HepG2 (cell line): ENCODE results near the gene HAGH. TPM values are rescaled to one million over a fixed set of nuclear protein-coding genes. Genes with fewer than 3 reads are reported as not detected.

Experiments used
- ATAC-seq: fragments of 200-7000 bp; cut with Tn5 transposase; 3 replicates; pipeline ENCODE4 v1.9.1; 2020; ENCODE audit warnings: mild to moderate bottlenecking, moderate library complexity
- BruUV-seq: library from RNA; stranded (reverse); fragments of 400-500 nt; replicated peaks from 2 replicates; lab custom pipeline; 2021; lab: Mats Ljungman, UMichigan
- CTCF ChIA-PET: fragments of 300-600 bp; formaldehyde crosslinking; extraction: SDS; loops from one replicate; lab custom pipeline; 2021; ENCODE audit warnings: low total read pairs, inconsistent platforms, low intra/inter-chr PET ratio; lab: Yijun Ruan, JAX
- POLR2A ChIA-PET: fragments of 350-600 bp; sonication (Branson Sonifier 250); formaldehyde crosslinking; loops from one replicate; lab custom pipeline; 2020; ENCODE audit warnings: antibody characterized with exemption, inconsistent platforms; lab: Yijun Ruan, JAX
- DNase-seq: peaks from one replicate; pipeline ENCODE4 v3.0.0-alpha.2; 2015; ENCODE audit warnings: low spot score
- FAIRE-seq: peaks from 3 replicates; lab custom pipeline; 2011; peaks lifted over from hg19 to GRCh38; lab: Jason Lieb, UNC
- H2AFZ ChIP-seq: one replicate; pipeline ENCODE4 v1.6.1; 2011; ENCODE audit warnings: low read length, inconsistent platforms
- H3K27ac ChIP-seq: fragments of 300-600 bp; 3 replicates; pipeline ENCODE4 v1.8.0; 2011; ENCODE audit warnings: mixed run types, mild to moderate bottlenecking, mixed read lengths, low read length, inconsistent platforms; ENCODE audit not compliant: insufficient read depth; ENCODE audit errors: extremely low read length
- H3K27me3 ChIP-seq, 2 experiments: fragments of 200-600 bp in 1 of 2; 2 replicates in 1 of 2; 3 replicates in 1 of 2; pipeline versions ENCODE4 v1.6.0 to v1.8.0; 2011; ENCODE audit warnings: low read length in 2 of 2, mild to moderate bottlenecking in 2 of 2, moderate library complexity in 2 of 2, inconsistent platforms in 1 of 2; ENCODE audit not compliant: insufficient read depth in 2 of 2, control insufficient read depth in 1 of 2
- H3K36me3 ChIP-seq, 2 experiments: fragments of 200-600 bp in 1 of 2; replicated peaks in 1 of 2; 2 replicates in 1 of 2; 3 replicates in 1 of 2; pipeline versions ENCODE4 v1.5.1 to v1.8.0; 2011; ENCODE audit warnings: low read length in 2 of 2, inconsistent platforms in 1 of 2; ENCODE audit not compliant: insufficient read depth in 2 of 2, control insufficient read depth in 1 of 2
- H3K4me1 ChIP-seq: 2 replicates; pipeline ENCODE4 v1.5.1; 2012; ENCODE audit warnings: low read length, inconsistent platforms; ENCODE audit not compliant: insufficient read depth
- H3K4me2 ChIP-seq: 2 replicates; pipeline ENCODE4 v1.6.0; 2011; ENCODE audit warnings: low read depth, low read length, inconsistent platforms
- H3K4me3 ChIP-seq, 3 experiments: fragments of 200-600 bp in 1 of 3; sonication (generic), shearing (Covaris generic) in 1 of 3; replicated peaks in 1 of 3; 2 replicates each; pipeline ENCODE4 v1.5.1; 2011 to 2016; ENCODE audit warnings: low read length in 3 of 3, inconsistent platforms in 2 of 3, low read depth in 2 of 3, mild to moderate bottlenecking in 2 of 3, control low read depth in 1 of 3, mixed read lengths in 1 of 3; ENCODE audit not compliant: insufficient read depth in 1 of 3
- H3K79me2 ChIP-seq: one replicate; pipeline ENCODE4 v1.6.1; 2011; ENCODE audit warnings: low read length, inconsistent platforms; ENCODE audit not compliant: insufficient read depth
- H3K9ac ChIP-seq: 2 replicates; pipeline ENCODE4 v1.6.0; 2011; ENCODE audit warnings: mild to moderate bottlenecking, low read depth, low read length, inconsistent platforms; ENCODE audit not compliant: insufficient read depth
- H3K9me3 ChIP-seq: 2 replicates; pipeline ENCODE4 v1.5.1; 2012; ENCODE audit warnings: mild to moderate bottlenecking, low read length
- H4K20me1 ChIP-seq: 2 replicates; pipeline ENCODE4 v1.6.0; 2011; ENCODE audit warnings: inconsistent platforms, mild to moderate bottlenecking, low read length, moderate library complexity; ENCODE audit not compliant: insufficient read depth
- KAT2B ChIP-seq: fragments of 150-350 bp; IDR thresholded peaks from 2 replicates; pipeline ENCODE4 v1.6.1; 2014; ENCODE audit warnings: low read depth, low read length, borderline replicate concordance
- MTA3 ChIP-seq: sonication (generic); formaldehyde crosslinking; IDR thresholded peaks from 2 replicates; pipeline ENCODE4 v1.4.0; 2020; ENCODE audit warnings: missing genetic modification reagents
- SMAD9 ChIP-seq: sonication (generic); formaldehyde crosslinking; IDR thresholded peaks from 2 replicates; pipeline ENCODE4 v1.5.1; 2020; ENCODE audit warnings: mild to moderate bottlenecking, missing genetic modification reagents
- ZFAT ChIP-seq: sonication (generic); formaldehyde crosslinking; conservative IDR thresholded peaks from 2 replicates; pipeline ENCODE4 v1.8.1; 2023; ENCODE audit warnings: missing genetic modification reagents, inconsistent platforms
- ZFX ChIP-seq: sonication (generic); formaldehyde crosslinking; IDR thresholded peaks from 2 replicates; pipeline ENCODE4 v1.4.0; 2020; ENCODE audit warnings: mild to moderate bottlenecking, low read depth, missing genetic modification reagents, moderate library complexity
- ZMAT3 ChIP-seq: sonication (generic); formaldehyde crosslinking; conservative IDR thresholded peaks from 2 replicates; pipeline ENCODE4 v1.7.0; 2021; ENCODE audit warnings: missing genetic modification reagents
- ZNF235 ChIP-seq: sonication (generic); formaldehyde crosslinking; IDR thresholded peaks from 2 replicates; pipeline ENCODE4 v1.8.1; 2023; ENCODE audit warnings: mild to moderate bottlenecking, missing genetic modification reagents, borderline replicate concordance
- ZNF263 ChIP-seq: sonication (generic); formaldehyde crosslinking; IDR thresholded peaks from 2 replicates; pipeline ENCODE4 v1.4.0; 2020; ENCODE audit warnings: missing genetic modification reagents
- ZNF430 ChIP-seq: sonication (generic); formaldehyde crosslinking; IDR thresholded peaks from 2 replicates; pipeline ENCODE4 v1.9.0; 2021; ENCODE audit warnings: mild to moderate bottlenecking, missing genetic modification reagents
- ZNF569 ChIP-seq: sonication (generic); formaldehyde crosslinking; IDR thresholded peaks from 2 replicates; pipeline ENCODE4 v1.5.0; 2020; ENCODE audit warnings: mild to moderate bottlenecking, missing genetic modification reagents, moderate library complexity, borderline replicate concordance
- WGBS: methylation state at CpG from one replicate; pipeline ENCODE4 v1.1.6; 2017; ENCODE audit warnings: low lambda C conversion rate; 5-methylcytosine and 5-hydroxymethylcytosine counted together
- in situ Hi-C: cut with HindIII; loops from 2 replicates; pipeline ENCODE4 v1.10.0; 2017; ENCODE audit warnings: low pct_unique_long_range_greater_than_20kb; ENCODE audit not compliant: extremely low pct_ligation_motif_present
- intact Hi-C: fragments of 100-400 bp; cut with micrococcal nuclease; formaldehyde crosslinking; loops from one replicate; pipeline ENCODE4 v1.10.0; 2022; ENCODE audit not compliant: unreplicated experiment
- polyA plus RNA-seq, 8 experiments: library from polyadenylated mRNA; depleted of rRNA in 3 of 8; stranded (reverse) in 7 of 8; unstranded in 1 of 8; fragments of >200 nt; fragmentation: Illumina TruSeq in 4 of 8; extraction: Trizol in 4 of 8; gene quantifications; 2 replicates each; pipeline versions ENCODE4 v1.2.1 to v1.2.3, GENCODE V29; 2011 to 2016; ENCODE audit warnings: low read depth in 4 of 8, missing spikeins in 1 of 8, mixed read lengths in 1 of 8; ENCODE audit not compliant: insufficient read depth in 1 of 8
- total RNA-seq, 5 experiments: library from RNA; depleted of rRNA; stranded (reverse); fragments of >200 nt; fragmentation: Illumina TruSeq; extraction: Trizol; gene quantifications; 2 replicates each; pipeline ENCODE4 v1.2.3, GENCODE V29; 2016; ENCODE audit warnings: low read depth in 1 of 5
- TF ChIP-seq, protein P1 (sequence below): sonication (generic); formaldehyde crosslinking; IDR thresholded peaks from 2 replicates; pipeline ENCODE4 v1.4.0; 2020; ENCODE audit warnings: missing genetic modification reagents, borderline replicate concordance
- TF ChIP-seq, protein P2 (sequence below): sonication (generic); formaldehyde crosslinking; IDR thresholded peaks from 2 replicates; pipeline ENCODE4 v1.4.0; 2020; ENCODE audit warnings: low read depth, mild to moderate bottlenecking, missing genetic modification reagents
- TF ChIP-seq, protein P3 (sequence below): sonication (generic); formaldehyde crosslinking; IDR thresholded peaks from 2 replicates; pipeline ENCODE4 v1.5.0; 2020; ENCODE audit warnings: mild to moderate bottlenecking, missing genetic modification reagents, moderate library complexity
- TF ChIP-seq, protein P4 (sequence below): sonication (generic); formaldehyde crosslinking; IDR thresholded peaks from 2 replicates; pipeline ENCODE4 v1.4.0; 2020; ENCODE audit warnings: mild to moderate bottlenecking, missing genetic modification reagents, borderline replicate concordance

Gene HAGH
- total and polyA plus RNA-seq, 2 of the 13 experiments (the other 11 are each of a cell fraction or from before 2014, with no cell fraction given), result 70.4 to 95.4 TPM

DNA sequence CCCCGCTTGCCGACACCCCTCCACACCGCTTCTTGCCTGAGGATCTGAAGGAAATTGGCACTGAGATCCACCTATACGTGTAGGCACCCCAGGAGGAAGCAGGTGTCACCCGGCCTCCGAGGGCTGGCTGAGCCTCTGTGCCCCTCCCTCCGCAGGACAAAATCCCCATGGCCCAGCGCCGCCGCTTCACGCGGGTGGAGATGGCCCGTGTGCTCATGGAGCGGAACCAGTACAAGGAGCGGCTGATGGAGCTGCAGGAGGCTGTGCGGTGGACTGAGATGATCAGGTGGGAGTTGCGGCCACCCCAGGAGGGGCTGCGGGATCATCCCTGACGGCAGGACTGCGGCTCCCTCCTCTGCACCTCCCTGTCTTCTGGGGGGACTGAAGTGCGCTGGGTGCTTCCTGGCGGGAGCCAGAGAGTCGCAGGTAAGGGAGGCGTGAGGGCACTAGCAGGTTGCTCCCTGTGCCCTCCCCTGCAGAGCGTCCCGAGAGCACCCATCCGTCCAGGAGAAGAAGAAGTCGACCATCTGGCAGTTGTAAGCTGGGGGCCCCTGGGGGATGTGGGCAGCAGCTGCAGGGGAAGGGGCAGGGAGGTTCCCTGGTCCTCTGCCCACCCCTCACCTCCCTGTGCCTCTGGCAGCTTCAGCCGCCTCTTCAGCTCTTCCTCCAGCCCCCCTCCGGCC is 64.3 kb downstream of the HAGH start (continued):
- TF ChIP-seq ZMAT3, result no peak
- TF ChIP-seq, protein P1, sequence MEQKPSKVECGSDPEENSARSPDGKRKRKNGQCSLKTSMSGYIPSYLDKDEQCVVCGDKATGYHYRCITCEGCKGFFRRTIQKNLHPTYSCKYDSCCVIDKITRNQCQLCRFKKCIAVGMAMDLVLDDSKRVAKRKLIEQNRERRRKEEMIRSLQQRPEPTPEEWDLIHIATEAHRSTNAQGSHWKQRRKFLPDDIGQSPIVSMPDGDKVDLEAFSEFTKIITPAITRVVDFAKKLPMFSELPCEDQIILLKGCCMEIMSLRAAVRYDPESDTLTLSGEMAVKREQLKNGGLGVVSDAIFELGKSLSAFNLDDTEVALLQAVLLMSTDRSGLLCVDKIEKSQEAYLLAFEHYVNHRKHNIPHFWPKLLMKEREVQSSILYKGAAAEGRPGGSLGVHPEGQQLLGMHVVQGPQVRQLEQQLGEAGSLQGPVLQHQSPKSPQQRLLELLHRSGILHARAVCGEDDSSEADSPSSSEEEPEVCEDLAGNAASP (CRISPR knock-in tag), result no peak
- TF ChIP-seq, protein P2, sequence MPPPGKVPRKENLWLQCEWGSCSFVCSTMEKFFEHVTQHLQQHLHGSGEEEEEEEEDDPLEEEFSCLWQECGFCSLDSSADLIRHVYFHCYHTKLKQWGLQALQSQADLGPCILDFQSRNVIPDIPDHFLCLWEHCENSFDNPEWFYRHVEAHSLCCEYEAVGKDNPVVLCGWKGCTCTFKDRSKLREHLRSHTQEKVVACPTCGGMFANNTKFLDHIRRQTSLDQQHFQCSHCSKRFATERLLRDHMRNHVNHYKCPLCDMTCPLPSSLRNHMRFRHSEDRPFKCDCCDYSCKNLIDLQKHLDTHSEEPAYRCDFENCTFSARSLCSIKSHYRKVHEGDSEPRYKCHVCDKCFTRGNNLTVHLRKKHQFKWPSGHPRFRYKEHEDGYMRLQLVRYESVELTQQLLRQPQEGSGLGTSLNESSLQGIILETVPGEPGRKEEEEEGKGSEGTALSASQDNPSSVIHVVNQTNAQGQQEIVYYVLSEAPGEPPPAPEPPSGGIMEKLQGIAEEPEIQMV (CRISPR knock-in tag), result no peak
- TF ChIP-seq, protein P3, sequence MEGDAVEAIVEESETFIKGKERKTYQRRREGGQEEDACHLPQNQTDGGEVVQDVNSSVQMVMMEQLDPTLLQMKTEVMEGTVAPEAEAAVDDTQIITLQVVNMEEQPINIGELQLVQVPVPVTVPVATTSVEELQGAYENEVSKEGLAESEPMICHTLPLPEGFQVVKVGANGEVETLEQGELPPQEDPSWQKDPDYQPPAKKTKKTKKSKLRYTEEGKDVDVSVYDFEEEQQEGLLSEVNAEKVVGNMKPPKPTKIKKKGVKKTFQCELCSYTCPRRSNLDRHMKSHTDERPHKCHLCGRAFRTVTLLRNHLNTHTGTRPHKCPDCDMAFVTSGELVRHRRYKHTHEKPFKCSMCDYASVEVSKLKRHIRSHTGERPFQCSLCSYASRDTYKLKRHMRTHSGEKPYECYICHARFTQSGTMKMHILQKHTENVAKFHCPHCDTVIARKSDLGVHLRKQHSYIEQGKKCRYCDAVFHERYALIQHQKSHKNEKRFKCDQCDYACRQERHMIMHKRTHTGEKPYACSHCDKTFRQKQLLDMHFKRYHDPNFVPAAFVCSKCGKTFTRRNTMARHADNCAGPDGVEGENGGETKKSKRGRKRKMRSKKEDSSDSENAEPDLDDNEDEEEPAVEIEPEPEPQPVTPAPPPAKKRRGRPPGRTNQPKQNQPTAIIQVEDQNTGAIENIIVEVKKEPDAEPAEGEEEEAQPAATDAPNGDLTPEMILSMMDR (CRISPR knock-in tag), result no peak
- TF ChIP-seq ZFAT (CRISPR knock-in tag), result no peak
- TF ChIP-seq, all 625 proteins: peak for 0

DNA sequence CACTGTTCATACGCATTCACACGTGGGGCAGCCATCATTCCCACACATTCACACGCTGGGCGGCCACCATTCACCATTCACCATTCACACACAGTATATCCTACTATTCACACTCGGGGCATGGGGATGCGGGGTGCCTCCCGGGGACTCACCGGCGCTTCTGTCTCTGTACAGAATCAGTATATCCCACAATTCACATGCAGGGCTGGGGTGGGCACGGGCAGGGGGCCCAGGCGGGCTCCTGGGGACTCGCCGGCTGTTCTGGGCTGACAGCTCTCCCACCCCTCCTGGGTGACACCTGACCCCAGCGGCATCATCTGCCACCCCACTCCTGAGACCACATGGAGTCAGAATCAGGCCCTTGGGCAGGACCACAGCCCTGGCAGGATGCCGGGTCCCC is 64.9 kb downstream of the HAGH start:
- CTCF ChIA-PET, result no interaction called here
- Histone ChIP-seq H3K9ac (no peak overlapping the region), H3K4me1 (peaks cover 10% of the 10 kb centered on the region), H3K27me3 (no peaks in the 10 kb centered on the region), H3K9me3 (no peaks in the 10 kb centered on the region), H2AFZ (no peak overlapping the region), H4K20me1 (no peaks in the 10 kb centered on the region), H3K4me2 (no peak overlapping the region), H3K27ac (no peak overlapping the region), H3K79me2 (no peaks in the 10 kb centered on the region), H3K4me3 (no peak overlapping the region), H3K36me3 (peaks cover 20 to 34% of the 10 kb centered on the region in 2 experiments; a peak in 4 of 5 replicates)
- DNase-seq, result no peak
- POLR2A ChIA-PET, result no interaction called here
- BruUV-seq, result no TSS peak
- intact Hi-C loops (no loop called here), in situ Hi-C loops (no loop called here)
- TF ChIP-seq ZNF235 (CRISPR knock-in tag), result no peak
- TF ChIP-seq ZNF569 (CRISPR knock-in tag), result no peak
- TF ChIP-seq, protein P4, sequence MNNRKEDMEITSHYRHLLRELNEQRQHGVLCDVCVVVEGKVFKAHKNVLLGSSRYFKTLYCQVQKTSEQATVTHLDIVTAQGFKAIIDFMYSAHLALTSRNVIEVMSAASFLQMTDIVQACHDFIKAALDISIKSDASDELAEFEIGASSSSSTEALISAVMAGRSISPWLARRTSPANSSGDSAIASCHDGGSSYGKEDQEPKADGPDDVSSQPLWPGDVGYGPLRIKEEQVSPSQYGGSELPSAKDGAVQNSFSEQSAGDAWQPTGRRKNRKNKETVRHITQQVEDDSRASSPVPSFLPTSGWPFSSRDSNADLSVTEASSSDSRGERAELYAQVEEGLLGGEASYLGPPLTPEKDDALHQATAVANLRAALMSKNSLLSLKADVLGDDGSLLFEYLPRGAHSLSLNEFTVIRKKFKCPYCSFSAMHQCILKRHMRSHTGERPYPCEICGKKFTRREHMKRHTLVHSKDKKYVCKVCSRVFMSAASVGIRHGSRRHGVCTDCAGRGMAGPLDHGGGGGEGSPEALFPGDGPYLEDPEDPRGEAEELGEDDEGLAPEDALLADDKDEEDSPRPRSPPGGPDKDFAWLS (CRISPR knock-in tag), result no peak
- no peak for TF ChIP-seq ZFX (CRISPR knock-in tag)
- no peak for TF ChIP-seq ZNF430 (CRISPR knock-in tag)
- TF ChIP-seq KAT2B, result no peak
- TF ChIP-seq ZNF263 (CRISPR knock-in tag), result no peak
- TF ChIP-seq SMAD9 (CRISPR knock-in tag), result no peak
- TF ChIP-seq MTA3, result no peak
- 96% methylated on average over 8 of the region's 15 CpGs for WGBS
- no peak for FAIRE-seq
- ATAC-seq, result no peak
